ENCODE data around the gene PCDHGA7. TPM values are rescaled to one million over a fixed set of nuclear protein-coding genes. Genes with fewer than 3 reads are reported as not detected.

Gene PCDHGA7
- total RNA-seq, 1 donor: 6.5 TPM

- no peak overlapping the region for H3K27ac ChIP-seq (ENCODE audit: low read depth, low read length)
- H2AFZ ChIP-seq (ENCODE audit: low read length): no peak overlapping the region
- peaks cover 21% of the 10 kb centered on the region for H3K9me3 ChIP-seq (ENCODE audit: low read depth, low read length)
- no peaks in the 10 kb centered on the region for H3K79me2 ChIP-seq (ENCODE audit: insufficient read depth, low read length)
- H3K4me2 ChIP-seq (ENCODE audit: insufficient read depth, low read length): no peak overlapping the region
- H3K27me3 ChIP-seq (ENCODE audit: insufficient read depth, low read length): no peaks in the 10 kb centered on the region
- H3K36me3 ChIP-seq (ENCODE audit: insufficient read depth, low read length): peaks cover 4% of the 10 kb centered on the region
- H3K4me1 ChIP-seq (ENCODE audit: insufficient read depth, low read length): no peaks in the 10 kb centered on the region
- H3K4me3 ChIP-seq (ENCODE audit: insufficient read depth, low read length): peak overlapping the region; percentile 51
- no peak for DNase-seq (ENCODE audit: insufficient read length, low spot score, missing footprints)
- TF ChIP-seq CTCF (IDR thresholded peaks at IDR 0.05; ENCODE audit: extremely low read depth, low read depth, low read length): no peak
- no peaks in the 10 kb centered on the region for H4K20me1 ChIP-seq (ENCODE audit: insufficient read depth, low read length)
Measured at GRCh38 chr5:141398608-141399007, 16.1 kb downstream of the PCDHGA7 start.

- no peak for TF ChIP-seq CTCF (IDR thresholded peaks at IDR 0.05; ENCODE audit: extremely low read depth, low read depth, low read length)
- Histone ChIP-seq H4K20me1 (ENCODE audit: insufficient read depth, low read length) (no peaks in the 10 kb centered on the region), H3K4me3 (ENCODE audit: insufficient read depth, low read length) (peak overlapping the region; percentile 50), H3K79me2 (ENCODE audit: insufficient read depth, low read length) (no peaks in the 10 kb centered on the region), H3K36me3 (ENCODE audit: insufficient read depth, low read length) (peaks cover 4% of the 10 kb centered on the region), H2AFZ (ENCODE audit: low read length) (no peak overlapping the region), H3K4me2 (ENCODE audit: insufficient read depth, low read length) (no peak overlapping the region), H3K27me3 (ENCODE audit: insufficient read depth, low read length) (no peaks in the 10 kb centered on the region), H3K4me1 (ENCODE audit: insufficient read depth, low read length) (no peaks in the 10 kb centered on the region), H3K9me3 (ENCODE audit: low read depth, low read length) (peaks cover 18% of the 10 kb centered on the region), H3K27ac (ENCODE audit: low read depth, low read length) (no peak overlapping the region)
- no peak for DNase-seq (ENCODE audit: insufficient read length, low spot score, missing footprints)
Measured at GRCh38 chr5:141399555-141400258, 17.2 kb downstream of the PCDHGA7 start.

GRCh38 chr5:141402553-141403243 is 20.2 kb downstream of the PCDHGA7 start, which contains the start of gene PCDHGA9:
Gene PCDHGA9, plus strand, starts transcription at chr5:141402778. Its CDS starts 175 bp downstream, at chr5:141402953.
- peak; percentile 40 for TF ChIP-seq CTCF (IDR thresholded peaks at IDR 0.05; ENCODE audit: extremely low read depth, low read depth, low read length)
- H3K9me3 ChIP-seq (ENCODE audit: low read depth, low read length): peaks cover 18% of the 10 kb centered on the region
- H2AFZ ChIP-seq (ENCODE audit: low read length): peak within 1 kb of the TSS; percentile 46
- no peaks in the 10 kb centered on the region for H3K4me1 ChIP-seq (ENCODE audit: insufficient read depth, low read length)
- DNase-seq (ENCODE audit: insufficient read length, low spot score, missing footprints): no peak
- peak within 1 kb of the TSS; percentile 58 for H3K4me3 ChIP-seq (ENCODE audit: insufficient read depth, low read length)
- no peaks in the 10 kb centered on the region for H3K27me3 ChIP-seq (ENCODE audit: insufficient read depth, low read length)
- no peak within 1 kb of the TSS for H3K27ac ChIP-seq (ENCODE audit: low read depth, low read length)
- H4K20me1 ChIP-seq (ENCODE audit: insufficient read depth, low read length): peaks cover 3% of the 10 kb centered on the region
- H3K36me3 ChIP-seq (ENCODE audit: insufficient read depth, low read length): peaks cover 4% of the 10 kb centered on the region
- peak within 1 kb of the TSS; percentile 61 for H3K4me2 ChIP-seq (ENCODE audit: insufficient read depth, low read length)
- no peaks in the 10 kb centered on the region for H3K79me2 ChIP-seq (ENCODE audit: insufficient read depth, low read length)

- no peak for TF ChIP-seq CTCF (IDR thresholded peaks at IDR 0.05; ENCODE audit: extremely low read depth, low read depth, low read length)
- H3K27me3 ChIP-seq (ENCODE audit: insufficient read depth, low read length): no peaks in the 10 kb centered on the region
- DNase-seq (ENCODE audit: insufficient read length, low spot score, missing footprints): no peak
- no peaks in the 10 kb centered on the region for H3K79me2 ChIP-seq (ENCODE audit: insufficient read depth, low read length)
- H3K4me3 ChIP-seq (ENCODE audit: insufficient read depth, low read length): peak overlapping the region; percentile 58
- no peaks in the 10 kb centered on the region for H3K4me1 ChIP-seq (ENCODE audit: insufficient read depth, low read length)
- H3K27ac ChIP-seq (ENCODE audit: low read depth, low read length): no peak overlapping the region
- H3K9me3 ChIP-seq (ENCODE audit: low read depth, low read length): peaks cover 18% of the 10 kb centered on the region
- peaks cover 3% of the 10 kb centered on the region for H4K20me1 ChIP-seq (ENCODE audit: insufficient read depth, low read length)
- peaks cover 4% of the 10 kb centered on the region for H3K36me3 ChIP-seq (ENCODE audit: insufficient read depth, low read length)
- no peak overlapping the region for H2AFZ ChIP-seq (ENCODE audit: low read length)
- H3K4me2 ChIP-seq (ENCODE audit: insufficient read depth, low read length): peak overlapping the region; percentile 61
Measured at GRCh38 chr5:141403387-141403786, 20.8 kb downstream of the PCDHGA7 start.

Data from osteoblast (primary cell).